Measurements from ENCODE around the gene BMAL1. TPM values are rescaled to one million over a fixed set of nuclear protein-coding genes. Genes with fewer than 3 reads are reported as not detected.

BMAL1 gene
- total and polyA plus RNA-seq, 2 donors (not counting 3 experiments of a cell fraction or from before 2014, with no cell fraction given), result 5.8 to 10.1 TPM

DNA sequence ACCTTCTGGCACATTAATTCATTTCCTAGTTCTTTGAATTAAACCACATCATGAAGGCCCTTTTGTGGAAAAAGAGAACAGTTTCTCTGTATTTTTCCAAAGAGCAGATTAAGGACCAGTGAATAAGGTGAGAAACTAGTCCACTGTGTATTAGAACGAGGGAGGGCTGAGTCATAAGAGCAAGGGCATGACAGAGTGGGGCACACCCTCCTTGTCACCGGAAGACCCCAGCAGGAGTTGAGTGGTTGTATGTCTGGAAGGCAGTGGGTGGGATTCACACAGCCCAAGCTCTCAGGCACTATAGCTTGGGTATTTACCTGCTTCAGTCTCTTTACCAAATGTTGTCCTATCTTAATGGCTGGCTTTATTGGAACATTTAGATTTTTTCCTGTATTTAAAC lies 86.8 kb downstream of the BMAL1 start:
- Histone ChIP-seq H3K9me3 (replicated peaks; ENCODE audit: control insufficient read depth, insufficient read depth, low read length) (no peaks in the 10 kb centered on the region), H3K9ac (replicated peaks; ENCODE audit: extremely low read depth, insufficient read depth, low read length) (no peak overlapping the region), H3K27me3 (ENCODE audit: control insufficient read depth in 2 of 2, insufficient read depth in 2 of 2, low read length in 2 of 2) (no peaks in the 10 kb centered on the region), H2AFZ (ENCODE audit: low read depth, low read length) (no peak overlapping the region), H3K4me2 (ENCODE audit: insufficient read depth, low read length) (no peak overlapping the region), H3K27ac (ENCODE audit: insufficient read depth, low read depth, low read length) (no peak overlapping the region), H3K36me3 (ENCODE audit: control insufficient read depth in 2 of 2, extremely low read depth in 1 of 2, insufficient read depth in 2 of 2, low read length in 2 of 2) (no peaks in the 10 kb centered on the region), H3K4me1 (ENCODE audit: control insufficient read depth, extremely low read depth, insufficient read depth, low read length) (no peaks in the 10 kb centered on the region), H3K9me1 (replicated peaks; ENCODE audit: control insufficient read depth, extremely low read depth, insufficient read depth, low read length) (no peaks in the 10 kb centered on the region), H3K4me3 (replicated peaks in 1 of 3; ENCODE audit: insufficient read depth in 1 of 3, low read depth in 1 of 3, low read length in 3 of 3) (no peak overlapping the region), H4K20me1 (replicated peaks; ENCODE audit: control insufficient read depth, extremely low read depth, insufficient read depth, low read length) (no peaks in the 10 kb centered on the region), H3K79me2 (ENCODE audit: control insufficient read depth, insufficient read depth, low read length) (no peaks in the 10 kb centered on the region)
- dilution Hi-C loops (cut with MboI; ENCODE audit: extremely low pct_ligation_motif_present, low sequenced_read_pairs) (no loop called here), intact Hi-C loops (cut with micrococcal nuclease) (no loop called here)
- DNase-seq (ENCODE audit: low read depth, low spot score) (no peak), FAIRE-seq (no peak)
- TF ChIP-seq GATA2 (IDR thresholded peaks at IDR 0.05; ENCODE audit: insufficient read depth, insufficient read length, low read depth, low read length) (no peak), JUN (IDR thresholded peaks at IDR 0.05; ENCODE audit: borderline replicate concordance, insufficient read depth, insufficient read length, low read depth) (no peak), FOS (IDR thresholded peaks at IDR 0.05; ENCODE audit: borderline replicate concordance, insufficient read depth, low read length) (peak; percentile 61)
- TF ChIP-seq, protein P1, sequence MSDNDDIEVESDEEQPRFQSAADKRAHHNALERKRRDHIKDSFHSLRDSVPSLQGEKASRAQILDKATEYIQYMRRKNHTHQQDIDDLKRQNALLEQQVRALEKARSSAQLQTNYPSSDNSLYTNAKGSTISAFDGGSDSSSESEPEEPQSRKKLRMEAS (IDR thresholded peaks at IDR 0.05; ENCODE audit: insufficient read depth, insufficient read length), result no peak
- ChIA-PET POLR2A (no interaction called here), CTCF (interaction anchor here (0.8 to 2.7 kb wide), 4 partner anchors 10 to 21 kb away, joined by 3 to 18 read pairs (median 4); no protein-coding TSS in a partner anchor)
- no TSS peak for BruUV-seq (replicated peaks)

DNA sequence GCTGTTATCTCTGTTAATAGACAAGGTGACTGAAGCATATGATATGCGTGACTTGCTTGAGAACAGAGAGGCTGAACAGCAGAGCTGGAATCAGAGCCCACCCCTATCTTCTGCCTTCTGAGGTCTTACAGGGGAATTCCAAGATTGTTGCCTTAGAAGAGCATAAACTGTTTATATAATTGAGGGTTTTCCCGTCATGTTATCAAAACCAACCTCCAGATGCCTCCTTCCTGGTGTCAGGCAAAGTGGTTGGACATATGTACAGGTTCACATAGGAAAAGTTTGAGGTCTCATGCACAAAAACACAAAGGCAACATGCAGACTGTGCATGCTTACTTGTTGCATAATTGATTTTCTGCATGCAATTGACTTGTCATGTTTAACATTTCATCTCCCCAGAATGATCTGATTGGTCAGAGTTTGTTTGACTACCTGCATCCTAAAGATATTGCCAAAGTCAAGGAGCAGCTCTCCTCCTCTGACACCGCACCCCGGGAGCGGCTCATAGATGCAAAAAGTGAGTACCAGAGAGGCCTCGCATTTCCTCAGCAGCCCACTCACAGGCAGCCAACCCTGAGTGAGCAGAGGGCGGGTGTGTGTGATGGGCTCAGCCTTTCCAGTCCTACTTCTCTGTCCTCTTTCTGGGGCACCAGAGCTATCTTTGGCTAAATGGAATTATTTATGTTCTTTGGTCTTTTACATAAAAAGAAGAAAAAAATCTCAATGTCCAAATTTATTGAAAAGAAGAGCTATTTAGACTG lies 88.9 kb downstream of the BMAL1 start:
- dilution Hi-C loops (cut with MboI; ENCODE audit: extremely low pct_ligation_motif_present, low sequenced_read_pairs), result no loop called here
- Histone ChIP-seq H3K4me1 (ENCODE audit: control insufficient read depth, extremely low read depth, insufficient read depth, low read length) (no peaks in the 10 kb centered on the region), H3K4me2 (ENCODE audit: insufficient read depth, low read length) (no peak overlapping the region), H4K20me1 (replicated peaks; ENCODE audit: control insufficient read depth, extremely low read depth, insufficient read depth, low read length) (no peaks in the 10 kb centered on the region), H3K79me2 (ENCODE audit: control insufficient read depth, insufficient read depth, low read length) (no peaks in the 10 kb centered on the region), H2AFZ (ENCODE audit: low read depth, low read length) (no peak overlapping the region), H3K4me3 (replicated peaks in 1 of 3; ENCODE audit: insufficient read depth in 1 of 3, low read depth in 1 of 3, low read length in 3 of 3) (no peak overlapping the region), H3K9me3 (replicated peaks; ENCODE audit: control insufficient read depth, insufficient read depth, low read length) (no peaks in the 10 kb centered on the region), H3K9ac (replicated peaks; ENCODE audit: extremely low read depth, insufficient read depth, low read length) (no peak overlapping the region), H3K27me3 (ENCODE audit: control insufficient read depth in 2 of 2, insufficient read depth in 2 of 2, low read length in 2 of 2) (no peaks in the 10 kb centered on the region), H3K27ac (ENCODE audit: insufficient read depth, low read depth, low read length) (no peak overlapping the region), H3K9me1 (replicated peaks; ENCODE audit: control insufficient read depth, extremely low read depth, insufficient read depth, low read length) (no peaks in the 10 kb centered on the region), H3K36me3 (ENCODE audit: control insufficient read depth in 2 of 2, extremely low read depth in 1 of 2, insufficient read depth in 2 of 2, low read length in 2 of 2) (peaks cover 0 to 2% of the 10 kb centered on the region in 2 experiments)
- TF ChIP-seq MYC (IDR thresholded peaks at IDR 0.05; ENCODE audit: low read depth, low read length), result no peak
- TF ChIP-seq FOS (IDR thresholded peaks at IDR 0.05; ENCODE audit: borderline replicate concordance, insufficient read depth, low read length), result no peak
- BruUV-seq (replicated peaks), result no TSS peak
- no peak for FAIRE-seq
- intact Hi-C loops (cut with micrococcal nuclease), result no loop called here
- CTCF ChIA-PET, result interaction anchor here (1.0 to 2.0 kb wide), 3 partner anchors 12 to 99 kb away, joined by 4 to 16 read pairs (median 9); no protein-coding TSS in a partner anchor
- DNase-seq (ENCODE audit: low read depth, low spot score), result no peak
- POLR2A ChIA-PET, result no interaction called here
